Prostate gland (tissue), 2 donors: ENCODE measurements around the gene SGF29.

Experiments
- POLR2A ChIP-seq: fragments of 450-650 bp; IDR thresholded peaks from one replicate; pipeline ENCODE4 v1.6.1; 2016; ENCODE audit warnings: antibody characterized with exemption, mild to moderate bottlenecking
- TF ChIP-seq, protein P1 (sequence below), 4 experiments: fragments of 200-600 bp in 2 of 4; fragments of 450-650 bp in 2 of 4; sonication (generic) in 2 of 4; IDR thresholded peaks; 1 replicate in 3 of 4; 2 replicates in 1 of 4; pipeline ENCODE4 v1.5.1; 2016 to 2019; ENCODE audit warnings: antibody characterized with exemption in 4 of 4, mild to moderate bottlenecking in 2 of 4, moderate library complexity in 2 of 4

- TF ChIP-seq, protein P1, sequence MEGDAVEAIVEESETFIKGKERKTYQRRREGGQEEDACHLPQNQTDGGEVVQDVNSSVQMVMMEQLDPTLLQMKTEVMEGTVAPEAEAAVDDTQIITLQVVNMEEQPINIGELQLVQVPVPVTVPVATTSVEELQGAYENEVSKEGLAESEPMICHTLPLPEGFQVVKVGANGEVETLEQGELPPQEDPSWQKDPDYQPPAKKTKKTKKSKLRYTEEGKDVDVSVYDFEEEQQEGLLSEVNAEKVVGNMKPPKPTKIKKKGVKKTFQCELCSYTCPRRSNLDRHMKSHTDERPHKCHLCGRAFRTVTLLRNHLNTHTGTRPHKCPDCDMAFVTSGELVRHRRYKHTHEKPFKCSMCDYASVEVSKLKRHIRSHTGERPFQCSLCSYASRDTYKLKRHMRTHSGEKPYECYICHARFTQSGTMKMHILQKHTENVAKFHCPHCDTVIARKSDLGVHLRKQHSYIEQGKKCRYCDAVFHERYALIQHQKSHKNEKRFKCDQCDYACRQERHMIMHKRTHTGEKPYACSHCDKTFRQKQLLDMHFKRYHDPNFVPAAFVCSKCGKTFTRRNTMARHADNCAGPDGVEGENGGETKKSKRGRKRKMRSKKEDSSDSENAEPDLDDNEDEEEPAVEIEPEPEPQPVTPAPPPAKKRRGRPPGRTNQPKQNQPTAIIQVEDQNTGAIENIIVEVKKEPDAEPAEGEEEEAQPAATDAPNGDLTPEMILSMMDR (IDR thresholded peaks at IDR 0.05) = no peak
- no peak for TF ChIP-seq POLR2A
Observed at GRCh38 chr16:28561557-28562187, 8.0 kb downstream of the SGF29 start.
